Hepatic stellate cell (primary cell): ENCODE results near the gene PRIM2.
"Not testable (repeated sequence)": the region's sequence is repeated elsewhere in the genome, so short reads cannot be mapped to it uniquely, and the experiment has no call there.

ENCODE experiments used
- DNase-seq: peaks from one replicate; pipeline ENCODE4 v3.0.0; 2011; ENCODE audit warnings: low spot score

Gene PRIM2

GRCh38 chr6:57317060-57317943 is at the start of gene PRIM2:
Gene PRIM2, plus strand, starts transcription at chr6:57317630. Its CDS starts 816 bp downstream, at chr6:57318446.
- peak; percentile 84 for DNase-seq

- DNase-seq, result no peak
Measured at GRCh38 chr6:57268294-57268640, 49.2 kb upstream of the PRIM2 start.

- DNase-seq, result not testable (repeated sequence)
Measured at GRCh38 chr6:57274113-57274824, 43.2 kb upstream of the PRIM2 start.

GRCh38 chr6:57275384-57275783 is 42.0 kb upstream of the PRIM2 start:
- no peak for DNase-seq

- peak; percentile 66 for DNase-seq
Measured at GRCh38 chr6:57276946-57277345, 40.5 kb upstream of the PRIM2 start.

GRCh38 chr6:57278570-57278969 is 38.9 kb upstream of the PRIM2 start:
- DNase-seq, result no peak

GRCh38 chr6:57279013-57279412 is 38.4 kb upstream of the PRIM2 start:
- no peak for DNase-seq

GRCh38 chr6:57283106-57283505 is 34.3 kb upstream of the PRIM2 start:
- no peak for DNase-seq

- no peak for DNase-seq
Measured at GRCh38 chr6:57283911-57284455, 33.4 kb upstream of the PRIM2 start.

- DNase-seq, result not testable (repeated sequence)
Measured at GRCh38 chr6:57288136-57288535, 29.3 kb upstream of the PRIM2 start.

GRCh38 chr6:57293472-57293871 is 24.0 kb upstream of the PRIM2 start:
- DNase-seq, result not testable (repeated sequence)

GRCh38 chr6:57294862-57295445 is 22.5 kb upstream of the PRIM2 start:
- no peak for DNase-seq

GRCh38 chr6:57297505-57297904 is 19.9 kb upstream of the PRIM2 start:
- DNase-seq, result no peak

GRCh38 chr6:57298741-57299140 is 18.7 kb upstream of the PRIM2 start:
- no peak for DNase-seq

GRCh38 chr6:57301757-57302156 is 15.7 kb upstream of the PRIM2 start:
- DNase-seq, result no peak

GRCh38 chr6:57302477-57302876 is 15.0 kb upstream of the PRIM2 start:
- DNase-seq, result no peak

GRCh38 chr6:57303931-57304681 is 13.3 kb upstream of the PRIM2 start:
- DNase-seq, result no peak

- no peak for DNase-seq
Measured at GRCh38 chr6:57305107-57305506, 12.3 kb upstream of the PRIM2 start.

- DNase-seq, result no peak
Measured at GRCh38 chr6:57305761-57306160, 11.7 kb upstream of the PRIM2 start.

GRCh38 chr6:57306273-57306672 is 11.2 kb upstream of the PRIM2 start:
- no peak for DNase-seq

- no peak for DNase-seq
Measured at GRCh38 chr6:57307850-57308249, 9.6 kb upstream of the PRIM2 start.

- not testable (repeated sequence) for DNase-seq
Measured at GRCh38 chr6:57308755-57309154, 8.7 kb upstream of the PRIM2 start.
